HG02571 (cell line): ENCODE results near the gene ACVR1B.

Source experiments
- ATAC-seq: cut with Tn5 transposase; IDR thresholded peaks from one replicate; pipeline ENCODE4 v1.9.1; 2021; ENCODE audit warnings: mild to moderate bottlenecking, moderate library complexity; ENCODE audit not compliant: unreplicated experiment

ACVR1B gene

DNA sequence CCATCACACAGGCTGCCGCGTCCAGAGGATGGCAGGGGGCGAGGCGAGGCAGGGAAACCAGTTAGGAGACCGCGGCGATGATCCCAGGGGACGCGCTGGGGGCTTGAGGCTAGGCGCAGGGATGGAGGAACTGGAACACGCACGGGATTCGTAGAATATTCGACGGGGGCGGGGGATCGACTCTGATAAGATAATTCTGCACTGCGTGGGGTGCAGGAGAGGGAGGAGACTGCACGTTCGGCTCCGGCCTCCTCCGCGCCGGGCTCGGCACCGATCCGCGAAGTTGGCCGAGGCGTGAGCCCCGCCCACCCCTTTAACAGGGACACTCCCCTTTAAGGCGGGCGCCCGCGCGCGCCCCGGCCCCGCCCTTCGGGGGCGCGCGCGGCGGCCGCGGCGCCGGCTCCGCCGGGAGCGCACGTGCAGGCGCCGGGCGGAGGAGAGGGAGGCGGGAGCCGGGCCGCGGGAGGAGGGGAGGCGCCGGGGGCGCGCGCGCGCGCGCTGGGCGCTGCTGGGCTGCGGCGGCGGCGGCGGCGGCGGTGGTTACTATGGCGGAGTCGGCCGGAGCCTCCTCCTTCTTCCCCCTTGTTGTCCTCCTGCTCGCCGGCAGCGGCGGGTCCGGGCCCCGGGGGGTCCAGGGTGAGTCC is at the start of gene ACVR1B:
Gene ACVR1B, plus strand, starts transcription at position 501 of the 644 bp plus-strand sequence. Its CDS starts 45 bp downstream, at position 546.
- ATAC-seq, result peak; percentile 86

DNA sequence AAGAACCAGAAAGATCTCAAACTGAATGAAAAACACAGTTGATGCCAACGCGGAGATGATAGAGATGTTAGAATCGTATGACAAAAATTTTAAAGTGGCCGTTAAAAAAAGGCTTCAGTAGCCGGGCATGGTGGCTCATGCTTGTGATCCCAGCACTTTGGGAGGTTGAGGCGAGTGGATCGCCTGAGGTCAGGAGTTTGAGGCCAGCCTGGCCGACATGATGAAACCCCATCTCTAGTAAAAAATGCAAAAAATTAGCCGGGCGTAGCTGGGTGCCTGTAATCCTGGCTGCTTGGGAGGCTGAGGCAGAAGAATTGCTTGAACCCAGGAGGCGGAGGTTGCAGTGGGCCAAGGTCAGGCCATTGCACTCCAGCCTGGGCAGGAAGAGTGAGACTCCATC is 49.6 kb upstream of the ACVR1B start:
- ATAC-seq, result no peak

GRCh38 chr12:51904951-51905470 is 46.5 kb upstream of the ACVR1B start:
- no peak for ATAC-seq

- no peak for ATAC-seq
These were observed 45.7 kb upstream of the ACVR1B start for GRCh38 chr12:51905471-51906429.

- no peak for ATAC-seq
These were observed 44.9 kb upstream of the ACVR1B start for GRCh38 chr12:51906430-51907082.

DNA sequence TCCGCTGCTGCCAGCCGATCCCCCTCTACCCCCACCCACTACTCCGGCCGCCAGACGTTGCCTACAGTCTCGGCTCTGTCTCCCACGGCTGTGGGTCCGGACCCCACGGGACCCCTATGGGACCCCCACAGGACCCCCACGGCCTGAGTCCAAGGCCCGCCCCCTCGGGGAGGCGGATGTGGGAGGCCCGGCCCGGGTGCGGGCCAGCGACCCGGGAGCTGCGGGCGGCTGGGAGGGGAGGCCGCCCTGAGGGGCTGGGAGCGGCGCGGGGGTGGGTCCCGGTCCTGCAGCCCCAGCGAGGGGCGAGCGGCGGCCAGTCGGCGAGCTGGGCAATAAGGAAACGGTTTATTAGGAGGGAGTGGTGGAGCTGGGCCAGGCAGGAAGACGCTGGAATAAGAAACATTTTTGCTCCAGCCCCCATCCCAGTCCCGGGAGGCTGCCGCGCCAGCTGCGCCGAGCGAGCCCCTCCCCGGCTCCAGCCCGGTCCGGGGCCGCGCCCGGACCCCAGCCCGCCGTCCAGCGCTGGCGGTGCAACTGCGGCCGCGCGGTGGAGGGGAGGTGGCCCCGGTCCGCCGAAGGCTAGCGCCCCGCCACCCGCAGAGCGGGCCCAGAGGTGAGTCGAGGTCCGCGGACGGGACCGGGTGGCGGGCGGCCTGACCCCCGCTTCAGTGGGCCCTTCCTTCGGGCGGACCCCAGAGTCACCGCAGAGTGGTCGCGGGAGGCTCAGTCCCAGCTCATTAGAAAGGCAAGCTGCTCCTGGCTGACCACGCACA is 44.2 kb upstream of the ACVR1B start, which contains the start of gene ACVRL1:
Gene ACVRL1, plus strand, starts transcription at position 422 of the 773 bp plus-strand sequence. CDS start 4,971 bp downstream, outside the sequence.
- no peak for ATAC-seq

- ATAC-seq, result no peak
These were observed 43.6 kb upstream of the ACVR1B start for GRCh38 chr12:51907856-51908425.

DNA sequence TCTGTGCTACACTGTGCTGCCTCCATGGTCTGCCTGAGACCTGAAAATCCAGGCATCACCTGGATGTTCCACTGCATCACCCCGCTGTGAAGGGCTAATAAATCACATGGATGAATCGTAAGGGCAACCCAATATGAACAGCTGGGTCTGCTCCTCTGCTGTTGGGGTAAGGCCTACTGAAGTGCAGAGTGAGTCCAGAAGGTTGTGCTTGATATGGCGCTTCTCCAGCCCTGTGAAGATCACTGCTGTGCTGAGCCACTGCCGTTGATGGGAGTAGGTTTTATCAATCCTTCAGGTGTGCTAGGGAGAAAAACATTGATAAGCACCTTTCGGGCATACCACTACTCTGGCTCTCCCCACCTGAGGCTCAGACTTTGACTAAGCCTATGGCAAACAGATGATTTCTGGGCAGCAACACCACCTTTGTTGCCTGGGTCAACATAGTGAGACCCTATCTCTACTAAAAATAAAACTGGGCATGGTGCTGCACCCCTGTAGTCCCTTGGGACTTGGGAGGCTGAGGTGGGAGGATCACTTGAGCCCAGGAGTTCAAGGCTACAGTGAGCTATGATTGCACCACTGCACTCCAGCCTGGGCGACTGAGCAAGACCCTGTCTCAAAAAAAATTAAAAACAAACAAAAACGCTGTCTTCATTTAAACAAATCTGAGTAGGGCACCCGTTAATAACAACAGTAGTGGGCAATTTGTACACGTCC is 42.5 kb upstream of the ACVR1B start:
- no peak for ATAC-seq

- no peak for ATAC-seq
These were observed 41.3 kb upstream of the ACVR1B start for GRCh38 chr12:51910168-51910567.

DNA sequence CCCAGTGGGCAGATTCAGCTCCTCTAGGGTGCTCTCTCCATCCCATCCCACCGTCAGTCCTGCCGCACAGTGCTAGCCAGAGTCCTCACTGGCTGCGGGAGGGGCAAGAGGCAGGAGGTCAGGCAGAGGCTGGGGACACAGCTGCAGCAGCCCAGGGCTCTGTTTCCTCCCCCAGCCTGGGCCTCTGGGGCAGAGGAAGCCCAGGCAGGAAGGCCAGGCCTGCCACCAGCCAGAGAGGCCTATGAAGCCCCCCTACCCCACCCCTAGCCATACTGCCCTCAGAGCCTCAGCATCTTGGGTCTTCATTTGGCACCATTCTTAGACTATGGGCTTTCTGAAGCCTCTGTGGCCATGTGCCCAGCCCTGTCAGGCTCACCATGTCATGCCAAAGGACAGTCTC is 40.8 kb upstream of the ACVR1B start:
- ATAC-seq, result no peak

- no peak for ATAC-seq
These were observed 40.2 kb upstream of the ACVR1B start for GRCh38 chr12:51911307-51911706.

GRCh38 chr12:51911788-51912711 is 39.4 kb upstream of the ACVR1B start:
- no peak for ATAC-seq

DNA sequence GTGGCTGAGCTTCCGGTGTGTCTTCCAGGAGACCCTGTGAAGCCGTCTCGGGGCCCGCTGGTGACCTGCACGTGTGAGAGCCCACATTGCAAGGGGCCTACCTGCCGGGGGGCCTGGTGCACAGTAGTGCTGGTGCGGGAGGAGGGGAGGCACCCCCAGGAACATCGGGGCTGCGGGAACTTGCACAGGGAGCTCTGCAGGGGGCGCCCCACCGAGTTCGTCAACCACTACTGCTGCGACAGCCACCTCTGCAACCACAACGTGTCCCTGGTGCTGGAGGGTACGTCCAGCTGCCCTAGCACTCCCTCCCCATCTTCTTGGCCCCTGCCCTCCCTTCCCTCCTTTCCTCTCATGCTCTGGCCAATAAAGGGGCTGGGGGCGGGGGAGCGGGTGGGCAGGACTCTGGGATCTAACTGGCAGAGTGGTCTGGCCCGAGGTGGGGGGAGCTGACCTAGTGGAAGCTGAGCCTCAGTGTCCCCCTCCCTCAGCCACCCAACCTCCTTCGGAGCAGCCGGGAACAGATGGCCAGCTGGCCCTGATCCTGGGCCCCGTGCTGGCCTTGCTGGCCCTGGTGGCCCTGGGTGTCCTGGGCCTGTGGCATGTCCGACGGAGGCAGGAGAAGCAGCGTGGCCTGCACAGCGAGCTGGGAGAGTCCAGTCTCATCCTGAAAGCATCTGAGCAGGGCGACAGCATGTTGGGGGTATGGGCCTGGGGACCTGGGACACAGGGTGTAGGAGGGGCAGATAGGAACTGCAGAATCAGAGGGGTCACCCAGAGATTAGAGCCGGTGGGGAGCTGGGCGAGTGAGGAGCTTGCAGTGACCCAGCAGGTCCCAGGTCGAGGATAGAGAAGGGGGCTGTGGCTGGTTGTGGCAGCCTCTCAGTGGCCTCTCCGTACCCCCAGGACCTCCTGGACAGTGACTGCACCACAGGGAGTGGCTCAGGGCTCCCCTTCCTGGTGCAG is 38.1 kb upstream of the ACVR1B start:
- no peak for ATAC-seq

DNA sequence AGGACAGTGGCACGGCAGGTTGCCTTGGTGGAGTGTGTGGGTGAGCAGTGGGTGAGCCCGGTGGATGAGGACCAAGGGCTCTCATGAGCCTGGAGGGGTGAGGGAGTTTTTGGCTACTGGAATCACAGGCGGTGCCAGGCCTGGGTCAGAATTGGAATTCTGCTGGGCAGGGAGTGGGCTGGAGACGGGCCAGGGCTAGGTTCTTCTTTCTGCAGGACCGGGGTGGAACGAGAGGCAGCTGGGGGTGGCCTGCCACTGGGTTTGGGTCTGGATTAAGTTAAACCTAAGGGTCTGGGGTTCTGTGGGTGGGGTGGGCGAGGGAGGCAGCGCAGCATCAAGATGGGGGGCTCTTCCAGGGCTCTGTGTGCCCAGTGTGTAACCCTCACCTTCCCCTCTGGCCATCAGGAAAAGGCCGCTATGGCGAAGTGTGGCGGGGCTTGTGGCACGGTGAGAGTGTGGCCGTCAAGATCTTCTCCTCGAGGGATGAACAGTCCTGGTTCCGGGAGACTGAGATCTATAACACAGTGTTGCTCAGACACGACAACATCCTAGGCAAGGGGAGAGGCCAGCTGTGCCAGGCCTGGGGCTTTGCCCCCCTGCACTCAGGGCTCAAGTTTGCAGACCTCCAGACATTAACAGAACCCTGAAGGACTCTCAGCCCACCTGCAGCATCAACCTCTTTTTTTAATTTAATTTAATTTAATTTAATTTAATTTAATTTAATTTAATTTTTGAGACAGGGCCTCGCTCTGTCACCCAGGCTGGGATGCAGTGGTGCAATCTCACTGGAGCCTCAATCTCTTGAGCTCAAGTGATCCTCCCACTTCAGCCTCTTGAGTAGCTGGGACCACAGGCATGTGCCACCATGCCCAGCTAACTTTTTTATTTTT is 37.2 kb upstream of the ACVR1B start:
- ATAC-seq, result no peak

GRCh38 chr12:51915003-51915625 is 36.4 kb upstream of the ACVR1B start:
- ATAC-seq, result no peak

GRCh38 chr12:51915951-51916350 is 35.5 kb upstream of the ACVR1B start:
- ATAC-seq, result no peak
